ENCODE measurements around the gene ABCG1.

ABCG1 gene

DNA sequence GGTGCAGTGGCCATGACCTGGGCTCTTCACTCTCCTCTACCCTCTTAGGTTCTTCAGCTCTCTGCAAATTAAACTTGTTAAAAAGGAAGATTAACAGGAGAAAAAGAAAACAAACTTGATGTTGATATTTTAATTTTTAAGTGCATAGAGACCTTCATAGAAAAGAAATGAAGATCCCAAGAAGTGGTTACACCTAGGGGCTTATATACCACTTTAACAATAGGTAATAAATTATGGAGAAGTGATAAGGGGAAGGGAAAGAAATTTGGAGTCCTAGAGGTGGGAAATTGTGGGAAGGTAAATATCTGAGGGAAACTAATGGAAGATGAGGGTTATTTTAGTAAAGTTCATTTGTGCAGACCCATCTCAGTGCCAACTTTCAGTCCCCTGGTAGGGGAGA, 112.7 kb downstream of the ABCG1 start:
- TF ChIP-seq, protein P1, sequence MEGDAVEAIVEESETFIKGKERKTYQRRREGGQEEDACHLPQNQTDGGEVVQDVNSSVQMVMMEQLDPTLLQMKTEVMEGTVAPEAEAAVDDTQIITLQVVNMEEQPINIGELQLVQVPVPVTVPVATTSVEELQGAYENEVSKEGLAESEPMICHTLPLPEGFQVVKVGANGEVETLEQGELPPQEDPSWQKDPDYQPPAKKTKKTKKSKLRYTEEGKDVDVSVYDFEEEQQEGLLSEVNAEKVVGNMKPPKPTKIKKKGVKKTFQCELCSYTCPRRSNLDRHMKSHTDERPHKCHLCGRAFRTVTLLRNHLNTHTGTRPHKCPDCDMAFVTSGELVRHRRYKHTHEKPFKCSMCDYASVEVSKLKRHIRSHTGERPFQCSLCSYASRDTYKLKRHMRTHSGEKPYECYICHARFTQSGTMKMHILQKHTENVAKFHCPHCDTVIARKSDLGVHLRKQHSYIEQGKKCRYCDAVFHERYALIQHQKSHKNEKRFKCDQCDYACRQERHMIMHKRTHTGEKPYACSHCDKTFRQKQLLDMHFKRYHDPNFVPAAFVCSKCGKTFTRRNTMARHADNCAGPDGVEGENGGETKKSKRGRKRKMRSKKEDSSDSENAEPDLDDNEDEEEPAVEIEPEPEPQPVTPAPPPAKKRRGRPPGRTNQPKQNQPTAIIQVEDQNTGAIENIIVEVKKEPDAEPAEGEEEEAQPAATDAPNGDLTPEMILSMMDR (IDR thresholded peaks at IDR 0.05), result no peak

DNA sequence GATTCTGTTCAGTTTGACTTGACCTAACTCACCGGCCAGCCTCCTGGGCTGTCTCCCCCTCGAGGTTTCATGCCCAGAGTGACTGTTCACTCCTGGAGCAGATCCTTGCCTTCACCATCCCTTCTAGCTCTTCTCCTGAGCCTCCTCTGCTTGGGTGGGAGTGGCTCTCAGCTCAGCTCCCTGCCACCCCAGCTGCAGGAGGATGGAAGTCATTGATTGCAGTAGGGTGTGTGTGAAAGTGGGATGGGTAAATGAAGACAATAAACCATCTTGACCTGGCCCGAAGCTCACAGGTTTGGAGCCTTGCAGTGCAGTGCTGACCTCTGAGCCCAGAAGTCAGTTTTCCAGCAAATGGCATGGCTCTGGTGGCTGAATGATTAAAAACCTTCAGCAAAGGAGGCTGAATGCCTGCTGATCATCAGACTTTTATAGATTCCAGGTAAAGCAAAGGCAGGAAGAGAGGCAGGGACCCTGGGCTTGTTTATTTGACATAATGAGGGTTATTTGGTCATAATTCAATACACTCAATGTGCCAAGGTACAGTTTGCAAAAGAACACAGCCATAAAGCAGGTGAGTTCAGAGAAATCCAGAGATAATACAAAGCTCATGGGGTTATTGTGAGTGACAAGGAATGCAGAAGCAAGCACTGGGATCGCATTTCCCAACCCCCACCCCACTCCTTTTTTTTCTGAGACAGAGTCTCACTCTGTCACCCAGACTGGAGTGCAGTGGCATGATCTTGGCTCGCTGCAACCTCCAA, 113.8 kb downstream of the ABCG1 start:
- TF ChIP-seq, protein P1 (IDR thresholded peaks at IDR 0.05), result no peak

DNA sequence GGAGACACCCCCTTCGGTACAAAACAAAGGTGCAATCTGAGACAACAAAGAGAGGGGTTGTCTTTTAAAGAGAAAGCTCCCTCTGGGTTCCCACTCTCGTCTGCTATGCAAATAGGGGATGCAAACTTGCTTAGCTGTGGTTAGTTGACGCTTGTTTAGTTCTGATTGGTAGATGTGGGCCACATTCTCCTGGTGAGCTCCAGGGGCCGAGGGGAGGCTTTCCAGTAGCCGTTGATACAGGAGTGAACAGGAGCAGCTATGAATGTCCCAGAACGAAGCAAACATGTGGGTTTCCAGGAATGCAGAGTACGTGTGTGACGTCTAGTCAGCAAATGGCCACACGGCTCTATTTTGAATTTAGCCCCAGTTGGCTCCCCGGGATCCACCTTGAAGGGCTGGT, 117.1 kb downstream of the ABCG1 start:
- TF ChIP-seq, protein P1 (IDR thresholded peaks at IDR 0.05), result no peak

DNA sequence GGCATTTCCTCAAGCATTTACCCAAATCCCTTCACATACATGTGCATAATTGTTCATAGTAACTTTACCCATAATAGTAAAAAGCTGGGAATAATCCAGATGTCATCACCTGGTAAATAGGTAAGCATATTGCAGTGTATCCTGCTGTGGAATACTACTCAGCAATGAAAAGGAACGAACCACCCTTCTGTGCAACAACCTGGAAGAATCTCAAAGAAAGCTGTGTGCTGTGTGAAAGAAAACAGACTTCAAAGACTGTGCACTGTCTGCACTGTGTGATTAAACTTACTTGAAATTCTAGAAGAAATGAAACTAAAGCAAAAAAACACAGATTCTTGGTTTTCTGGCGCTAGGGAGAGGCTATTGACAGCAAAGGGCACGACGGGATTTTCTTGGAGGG, 118.3 kb downstream of the ABCG1 start:
- TF ChIP-seq, protein P1 (IDR thresholded peaks at IDR 0.05), result no peak

DNA sequence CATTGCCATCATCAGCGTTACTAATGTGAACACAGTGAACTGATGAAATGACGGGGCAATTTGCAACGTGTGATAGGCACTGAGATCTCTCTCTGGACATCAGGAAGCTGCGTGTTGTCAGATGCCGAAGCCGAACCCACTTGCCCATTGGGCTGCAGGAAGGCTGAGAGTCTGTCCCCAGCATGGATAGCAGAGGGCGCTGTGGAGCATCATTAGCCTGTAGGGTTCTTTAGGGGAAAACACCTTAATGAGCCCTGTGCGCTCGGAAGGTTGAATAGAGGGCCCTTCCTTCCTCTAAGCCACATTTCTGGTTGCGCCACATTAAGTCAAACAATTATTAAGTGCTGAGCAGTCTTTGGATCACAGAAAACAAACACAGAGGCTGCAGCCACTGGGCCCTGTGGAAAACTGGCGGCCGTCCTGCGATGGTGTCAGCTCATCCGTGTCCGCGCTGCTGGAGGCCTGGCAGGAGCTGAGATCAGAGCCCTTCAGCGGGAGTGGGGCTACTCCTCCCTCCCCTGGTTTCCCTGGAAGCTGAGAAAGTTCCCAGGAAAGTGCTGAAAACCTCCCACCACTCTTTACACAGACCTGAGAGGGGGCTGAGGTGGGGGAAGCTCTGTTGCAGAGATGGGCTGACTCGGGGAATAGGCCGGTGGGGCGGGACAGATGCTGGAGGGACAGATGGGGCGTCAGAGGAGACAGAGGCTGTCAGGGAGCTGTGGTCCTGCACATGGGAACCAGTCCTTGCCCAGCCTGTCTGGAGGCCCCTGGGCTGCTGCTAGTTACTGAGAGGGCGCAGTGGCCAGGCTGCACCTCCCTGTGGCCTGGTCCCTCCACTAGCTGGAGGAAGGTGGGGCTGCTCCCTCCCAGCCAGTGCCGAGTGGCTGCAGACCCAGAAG, 119.1 kb downstream of the ABCG1 start:
- TF ChIP-seq, protein P1 (IDR thresholded peaks at IDR 0.05), result peak; percentile 74

DNA sequence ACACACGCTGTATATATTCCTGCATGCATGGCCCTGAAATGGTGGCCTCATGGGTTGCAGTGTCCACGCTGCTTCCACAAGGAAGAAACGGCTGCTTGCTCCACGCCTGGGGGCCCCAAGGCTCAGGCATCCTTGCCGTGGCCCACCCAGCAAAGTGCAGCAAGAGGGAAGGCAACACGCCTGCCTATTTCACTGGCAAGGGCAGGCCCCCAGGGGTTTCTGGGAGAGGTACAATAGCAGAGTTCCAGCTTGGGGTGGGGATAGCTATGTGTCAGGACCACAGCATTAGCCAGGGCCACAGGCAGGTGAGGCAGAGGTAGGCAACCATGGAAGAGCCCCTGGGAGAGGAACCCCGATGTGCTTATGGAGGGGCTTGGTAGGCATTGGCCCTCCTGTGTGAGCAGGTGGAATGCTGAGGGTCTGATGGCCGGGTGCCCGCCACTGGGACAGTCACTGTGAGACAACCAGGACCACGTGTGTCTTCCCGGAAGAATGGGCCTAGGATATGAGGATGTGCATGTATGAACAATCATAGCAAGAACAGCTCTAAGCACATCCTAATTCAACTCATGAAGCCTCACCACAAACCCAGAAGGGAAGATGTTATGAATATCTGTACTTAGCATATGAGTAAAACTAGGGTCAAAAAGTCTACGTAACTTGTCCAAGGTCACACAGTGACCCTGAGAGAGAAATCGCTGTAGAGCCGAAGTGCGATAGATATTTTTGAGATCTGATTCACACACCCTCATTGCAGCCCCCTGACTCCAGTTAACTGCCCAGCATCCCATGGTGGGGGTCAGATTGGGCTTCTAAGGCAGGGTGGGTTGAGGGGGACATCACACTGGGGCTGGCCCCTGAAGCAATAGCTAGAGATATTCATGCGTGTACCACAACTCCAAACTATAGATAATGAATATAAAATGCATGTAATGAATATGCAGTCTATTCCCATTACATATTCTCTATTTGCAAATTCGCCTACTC, 120.1 kb downstream of the ABCG1 start:
- TF ChIP-seq, protein P1 (IDR thresholded peaks at IDR 0.05), result no peak

All from LNCAP (cell line).